NCI-H2171 (cell line): Measurements from ENCODE around the gene DUSP18.
"Not testable (repeated sequence)": the region's sequence is repeated elsewhere in the genome, so short reads cannot be mapped to it uniquely, and the experiment has no call there.

Experiments used
- DNase-seq: peaks from one replicate; lab custom pipeline; 2025; lab: John Stamatoyannopoulos, UW

Gene DUSP18

DNA sequence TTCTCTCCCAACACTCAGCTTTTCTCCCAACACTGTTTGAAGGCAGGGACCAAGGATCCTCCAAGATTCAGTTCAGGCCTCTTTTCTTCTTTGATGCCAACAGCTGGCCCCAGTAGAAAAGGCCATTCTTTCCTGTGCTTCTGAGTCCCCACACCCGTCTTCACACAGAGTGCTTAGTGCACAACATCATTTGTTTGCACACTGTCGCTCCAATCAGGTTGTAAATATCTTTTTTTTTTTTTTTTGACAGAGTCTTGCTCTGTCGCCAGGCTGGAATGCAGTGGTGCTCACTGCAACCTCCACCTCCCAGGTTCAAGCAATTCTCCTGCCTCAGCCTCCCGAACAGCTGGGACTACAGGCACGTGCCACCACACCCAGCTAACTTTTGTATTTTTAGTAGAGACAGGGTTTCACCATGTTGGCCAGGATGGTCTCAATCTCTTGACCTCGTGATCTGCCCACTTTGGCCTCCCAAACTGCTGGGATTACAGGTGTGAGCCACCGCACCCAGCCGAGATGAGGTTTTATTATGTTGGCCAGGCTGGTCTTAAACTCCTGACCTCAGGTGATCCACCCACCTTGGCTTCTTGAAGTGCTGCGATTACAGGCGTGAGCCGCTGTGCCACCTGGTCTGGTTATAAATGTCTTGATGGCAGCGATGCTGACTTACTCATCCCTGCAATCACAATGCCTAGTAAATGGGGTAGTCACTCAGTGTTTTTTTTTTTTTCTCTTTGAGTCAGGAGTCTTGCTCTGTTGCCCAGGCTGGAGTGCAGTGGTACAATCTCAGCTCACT is 12.4 kb upstream of the DUSP18 start:
- not testable (repeated sequence) for DNase-seq

DNA sequence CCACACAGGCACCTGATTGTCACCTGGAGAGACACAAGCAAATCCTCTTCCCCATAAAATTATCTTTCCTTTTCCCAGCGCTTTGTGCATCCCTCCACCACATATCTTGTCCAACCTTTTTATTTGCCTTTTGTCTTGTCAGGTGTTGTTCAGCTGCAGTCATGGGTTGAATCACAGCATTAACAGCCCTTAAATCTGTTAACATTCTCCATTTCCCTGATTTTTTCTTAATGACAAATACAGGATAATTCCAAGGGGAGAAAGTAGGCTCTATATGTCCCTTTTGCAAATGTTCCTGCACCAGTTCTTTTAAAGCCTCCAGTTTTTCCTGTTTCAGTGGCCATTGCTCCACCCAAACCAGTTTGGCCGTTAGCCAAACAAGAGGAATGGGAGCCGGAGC is 8.9 kb upstream of the DUSP18 start:
- DNase-seq, result not testable (repeated sequence)

- DNase-seq, result peak; percentile 87
Observed at GRCh38 chr22:30675436-30675835, 7.8 kb upstream of the DUSP18 start.

- DNase-seq, result no peak
Observed at GRCh38 chr22:30674482-30674881, 6.8 kb upstream of the DUSP18 start.

DNA sequence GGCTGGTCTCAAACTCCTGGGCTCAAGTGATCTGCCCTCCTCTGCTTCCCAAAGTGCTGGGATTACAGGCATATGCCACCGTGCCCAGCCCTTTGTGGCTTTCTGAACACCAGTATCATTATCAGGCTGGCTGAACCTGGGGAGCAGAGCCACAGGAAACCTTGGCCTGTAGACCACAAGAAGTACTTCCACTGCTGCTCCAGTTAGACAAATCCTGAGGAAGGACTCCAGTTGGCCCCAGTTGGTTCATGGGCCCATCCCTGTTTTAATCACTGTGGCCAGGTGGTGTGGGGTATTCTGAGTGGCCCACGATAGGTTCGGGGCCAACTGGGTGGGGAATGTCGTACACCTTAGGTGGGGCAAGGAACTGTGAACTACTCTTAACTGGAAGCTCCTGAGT is 5.5 kb upstream of the DUSP18 start:
- DNase-seq, result no peak

- no peak for DNase-seq
Observed at GRCh38 chr22:30671071-30671470, 3.4 kb upstream of the DUSP18 start.

DNA sequence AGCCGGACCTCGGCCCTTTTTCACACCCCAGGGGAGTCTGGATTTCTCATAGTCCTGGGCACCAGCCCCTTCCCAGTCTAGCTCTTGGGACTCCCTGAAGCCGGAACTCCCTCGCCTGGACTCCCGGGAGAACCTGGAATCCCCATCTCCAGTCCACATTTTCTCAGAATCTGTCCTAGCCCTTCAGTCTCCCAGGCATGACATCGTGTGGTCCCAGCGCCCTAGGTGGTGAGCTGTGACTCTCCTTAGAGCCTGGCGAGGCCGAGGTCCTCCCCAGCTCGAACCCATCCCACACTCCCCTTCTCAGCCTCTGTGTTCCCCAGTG is 673 bp upstream of the DUSP18 start:
- DNase-seq, result no peak

DNA sequence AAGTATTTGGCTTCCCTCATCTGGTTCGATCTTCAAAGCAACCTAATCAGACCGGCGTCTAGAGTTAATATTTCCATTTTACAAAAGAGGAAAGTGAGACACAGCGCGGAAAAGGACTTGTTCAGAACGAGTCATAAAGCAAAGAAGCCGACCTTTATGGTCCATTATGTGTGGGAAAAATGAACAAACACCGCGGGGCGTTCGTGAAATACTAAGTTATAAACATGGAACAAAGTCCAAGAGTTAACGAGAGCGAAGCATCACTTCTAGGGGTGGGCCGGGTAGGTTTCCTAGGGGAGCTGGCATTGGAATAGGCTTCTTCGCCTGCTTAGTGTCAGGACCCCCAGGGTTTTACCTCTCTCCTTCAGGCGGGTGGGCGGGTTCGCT is 575 bp downstream of the DUSP18 start:
- no peak for DNase-seq

DNA sequence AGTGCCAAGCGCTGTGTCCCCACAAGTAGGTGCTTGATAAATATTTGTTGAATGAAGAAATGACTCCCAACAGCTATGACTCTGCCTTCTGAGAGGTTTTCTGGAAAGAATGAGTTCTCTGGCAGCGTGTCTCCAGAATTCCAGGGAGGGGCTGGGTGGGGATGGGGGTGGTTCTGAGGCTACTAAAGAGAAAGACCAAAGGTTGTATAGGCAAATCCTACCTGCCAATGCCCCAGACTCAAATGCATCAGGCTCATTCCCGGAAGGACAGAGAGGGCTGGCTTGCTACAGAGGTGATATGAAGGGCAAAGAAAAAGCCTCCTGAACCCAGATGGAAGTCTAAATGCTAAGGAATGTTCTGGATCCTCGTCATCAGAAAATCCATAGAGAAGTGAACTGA is 1.9 kb downstream of the DUSP18 start:
- DNase-seq, result no peak

- no peak for DNase-seq
Observed at GRCh38 chr22:30665266-30665665, 2.4 kb downstream of the DUSP18 start.

DNA sequence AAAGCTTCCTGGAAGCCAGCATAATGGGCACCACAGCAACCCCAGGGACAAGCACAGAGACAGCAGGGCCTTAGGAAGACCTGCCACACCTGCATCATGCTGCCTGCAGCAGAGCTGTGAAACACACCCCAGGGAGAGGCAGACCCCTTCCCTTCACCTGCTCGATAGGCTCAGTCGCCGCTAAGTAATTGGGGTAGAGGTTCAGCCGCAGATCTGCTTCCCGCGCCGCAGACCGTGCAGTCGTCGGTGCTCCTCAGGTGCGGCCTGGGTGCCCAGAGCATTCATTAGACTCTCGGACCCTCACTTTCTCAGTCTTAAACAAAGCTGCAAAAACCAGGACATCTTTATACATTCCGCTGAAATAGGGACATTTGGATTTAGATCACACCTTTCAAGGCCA is 2.9 kb downstream of the DUSP18 start:
- no peak for DNase-seq

DNA sequence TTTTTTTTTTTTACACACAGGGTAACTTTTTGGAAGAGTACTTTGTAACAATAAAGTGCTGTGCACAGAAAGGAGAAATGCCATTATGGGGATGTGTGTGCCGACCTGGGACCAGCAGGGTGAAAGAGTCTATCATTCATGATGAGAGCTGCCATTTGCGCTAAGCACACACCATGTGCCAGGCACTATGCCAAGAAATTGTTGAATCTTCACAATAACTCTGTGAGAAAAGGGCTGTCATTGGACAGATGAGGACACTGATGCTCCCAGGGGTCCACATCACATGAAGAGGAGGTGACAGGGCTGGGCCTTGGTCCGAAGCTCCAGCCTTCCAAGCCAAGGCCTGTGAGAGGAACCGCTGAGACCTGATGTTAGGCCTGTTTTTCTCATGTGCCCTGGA is 5.6 kb downstream of the DUSP18 start:
- no peak for DNase-seq

DNA sequence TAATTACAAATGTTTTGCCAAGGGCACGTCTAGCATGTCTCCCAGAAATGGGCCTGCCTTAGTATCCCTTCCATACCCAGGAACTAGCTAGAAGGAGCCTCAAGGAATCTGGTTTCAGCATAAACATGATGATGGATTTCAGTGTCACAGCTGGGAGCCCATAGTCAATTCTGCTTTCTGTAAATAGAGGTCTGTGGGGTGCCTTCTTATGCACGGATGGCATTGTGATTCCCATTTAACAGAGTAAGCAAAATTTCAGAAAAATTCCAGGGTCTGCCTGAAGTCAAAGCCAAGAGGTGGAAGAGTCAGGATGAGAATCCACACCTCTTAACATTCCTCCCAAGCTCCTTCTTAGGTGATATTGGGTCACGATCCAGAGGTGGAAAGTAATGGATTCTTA is 12.1 kb downstream of the DUSP18 start:
- DNase-seq, result no peak

- DNase-seq, result no peak
Observed at GRCh38 chr22:30654361-30654760, 13.3 kb downstream of the DUSP18 start.

DNA sequence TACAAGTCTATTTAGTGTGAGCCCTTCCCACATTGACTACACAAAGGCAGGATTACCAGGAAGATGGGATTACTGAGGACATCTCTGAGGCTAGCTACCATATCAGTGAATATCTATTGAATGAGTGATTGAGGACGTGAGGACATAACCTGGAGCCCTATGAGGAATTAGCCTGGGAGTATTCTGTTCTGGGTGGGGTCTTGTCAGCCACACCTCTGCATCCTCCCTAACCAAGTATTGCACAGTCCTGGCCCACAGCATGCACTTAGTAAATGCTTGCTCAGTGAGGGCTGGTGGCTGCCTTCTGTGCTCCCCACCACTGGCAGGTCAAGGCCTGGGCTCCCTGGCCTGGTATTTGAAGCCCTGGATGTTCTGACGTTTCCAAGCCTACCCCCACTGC is 14.8 kb downstream of the DUSP18 start:
- DNase-seq, result no peak

DNA sequence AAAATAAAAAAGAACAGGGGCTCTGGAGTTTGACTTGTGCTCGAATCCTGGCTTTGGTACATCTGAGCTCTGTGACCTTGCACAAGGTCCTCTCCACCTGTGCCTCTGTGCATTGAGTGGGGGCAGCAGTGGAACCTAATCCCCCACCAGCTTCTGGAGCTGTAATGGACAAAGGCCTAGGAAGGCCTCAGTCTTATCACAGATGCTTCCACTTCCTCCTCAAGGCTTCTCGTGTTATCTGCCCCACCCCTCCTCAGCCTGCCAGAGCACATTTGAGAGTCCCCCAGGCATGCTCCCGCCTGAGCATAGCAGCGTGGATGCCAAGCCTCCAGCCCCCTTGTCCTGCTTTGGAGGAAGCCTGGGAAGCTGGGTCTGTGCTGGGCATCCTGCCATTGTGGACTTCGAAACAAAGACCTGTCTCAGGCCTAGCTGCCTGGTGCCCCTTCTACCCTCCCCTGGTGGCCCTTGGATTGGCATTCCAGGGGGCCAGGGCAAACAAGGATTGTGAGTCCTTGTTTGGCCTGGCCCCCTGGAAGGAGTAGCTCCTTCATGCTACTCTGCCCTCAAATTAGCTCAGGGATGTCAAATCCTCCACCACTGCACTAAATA is 17.1 kb downstream of the DUSP18 start:
- no peak for DNase-seq

- DNase-seq, result no peak
Observed at GRCh38 chr22:30649430-30650007, 18.2 kb downstream of the DUSP18 start.

- DNase-seq, result no peak
Observed at GRCh38 chr22:30648825-30649224, 18.9 kb downstream of the DUSP18 start.

DNA sequence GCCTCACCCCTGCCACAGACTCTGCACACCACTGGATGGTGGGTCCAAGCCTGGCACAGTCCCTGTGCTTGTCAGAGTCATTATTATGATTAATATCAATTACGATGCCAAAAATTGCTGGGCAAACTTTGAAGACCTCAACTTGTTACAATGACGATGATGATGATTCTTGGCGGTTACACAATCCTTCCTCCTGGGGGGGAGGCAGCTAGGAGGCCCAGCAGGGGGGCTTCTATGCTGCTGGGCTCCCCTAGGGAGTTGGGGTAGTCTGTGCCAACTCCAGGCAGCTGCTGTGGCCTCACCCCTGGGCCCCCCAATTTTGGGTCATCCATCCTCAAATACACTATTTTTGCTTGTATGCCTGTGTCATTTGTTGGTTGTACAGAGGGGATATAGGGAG is 20.1 kb downstream of the DUSP18 start:
- no peak for DNase-seq

GRCh38 chr22:30646518-30647160 is 21.0 kb downstream of the DUSP18 start:
- DNase-seq, result no peak

DNA sequence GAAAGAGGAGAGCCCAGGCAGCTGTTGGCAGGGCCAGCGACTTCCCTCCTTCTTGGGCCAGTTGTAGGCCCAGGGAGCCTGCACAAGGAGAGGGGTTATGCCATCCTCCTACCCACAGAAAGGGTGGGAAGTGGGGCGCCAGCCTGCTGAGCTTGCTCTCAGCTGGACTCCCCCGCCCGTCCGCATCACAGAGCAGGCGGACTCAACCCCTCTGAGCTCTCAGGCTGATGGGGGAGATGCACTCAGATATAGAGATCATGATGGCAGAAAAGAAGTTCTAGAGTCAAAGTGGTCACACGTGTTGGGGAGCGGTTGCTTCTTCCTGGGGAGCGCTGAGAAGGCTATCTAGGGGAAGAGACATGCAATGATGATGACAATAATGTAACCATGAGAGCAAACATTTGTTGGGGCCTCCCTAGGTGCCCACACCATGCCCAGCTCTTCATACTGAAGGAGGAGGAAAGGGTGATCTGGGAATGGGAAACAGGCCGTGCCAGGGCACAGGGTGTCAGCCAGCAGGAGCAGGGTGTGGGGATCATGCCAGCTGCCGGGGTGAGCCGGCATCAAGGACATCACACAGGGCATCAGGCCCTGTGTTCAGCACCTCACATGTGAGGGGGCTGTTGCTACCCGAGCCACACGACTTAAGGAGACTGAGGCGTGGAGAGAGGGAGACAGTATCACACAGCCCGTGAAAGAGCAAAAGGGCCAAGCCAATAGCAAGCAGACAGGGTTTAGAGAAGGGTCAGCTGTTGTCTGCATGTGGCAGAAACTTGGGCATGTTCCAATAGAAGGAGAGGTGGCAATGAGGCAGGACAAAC is 24.4 kb downstream of the DUSP18 start:
- DNase-seq, result no peak

DNA sequence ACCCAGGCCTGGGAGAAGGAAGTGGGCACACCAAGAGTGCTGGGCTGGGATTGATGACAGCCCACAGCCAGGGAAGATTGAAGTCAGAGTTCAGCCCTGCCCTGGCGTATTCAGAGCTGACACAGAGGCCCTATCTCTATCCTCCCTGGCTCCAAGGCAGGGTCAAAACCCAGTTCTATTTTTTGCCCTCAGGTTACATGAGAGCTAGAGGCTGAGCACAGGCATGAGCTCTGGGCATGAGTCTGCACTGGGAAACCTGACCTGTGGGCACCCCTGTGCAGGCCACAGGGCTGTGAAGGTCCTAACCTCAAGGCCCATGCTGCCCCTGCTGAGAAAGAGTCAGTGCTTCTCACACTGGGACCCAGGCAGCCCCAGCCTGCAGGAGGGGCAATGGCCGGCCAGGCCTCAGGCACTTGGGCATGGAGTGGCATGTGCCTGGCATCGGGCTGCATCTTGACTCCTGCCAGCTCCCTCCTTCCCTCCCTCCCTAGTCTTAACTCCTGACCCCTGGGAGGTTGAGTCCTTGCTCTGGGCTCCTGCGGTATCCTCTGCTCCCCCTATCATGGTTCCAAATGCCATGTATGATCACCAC is 26.7 kb downstream of the DUSP18 start:
- no peak for DNase-seq
